GM23248 (cell line): ENCODE results near the gene MYCN. TPM values are rescaled to one million over a fixed set of nuclear protein-coding genes. Genes with fewer than 3 reads are reported as not detected.

Source experiments
- DNase-seq: peaks from one replicate; pipeline ENCODE4 v3.0.0-alpha.2; 2015
- H2AFZ ChIP-seq: fragments of 200-600 bp; sonication (generic); 2 replicates; pipeline ENCODE4 v1.6.1; 2016; ENCODE audit warnings: antibody characterized with exemption
- H3F3A ChIP-seq: fragments of 200-600 bp; sonication (generic); 2 replicates; pipeline ENCODE4 v1.6.1; 2016; ENCODE audit warnings: mild to moderate bottlenecking, antibody characterized with exemption, mixed run types; ENCODE audit not compliant: insufficient read depth
- H3K27ac ChIP-seq: fragments of 200-600 bp; sonication (generic); 2 replicates; pipeline ENCODE4 v1.5.1; 2016; ENCODE audit warnings: mild to moderate bottlenecking
- H3K27me3 ChIP-seq: fragments of 200-600 bp; sonication (generic); replicated peaks from 2 replicates; pipeline ENCODE4 v1.6.1; 2016; ENCODE audit warnings: mild to moderate bottlenecking; ENCODE audit not compliant: insufficient read depth
- H3K36me3 ChIP-seq: fragments of 200-600 bp; sonication (generic); 2 replicates; pipeline ENCODE4 v1.6.1; 2016; ENCODE audit warnings: low read depth, mild to moderate bottlenecking
- H3K4me1 ChIP-seq: fragments of 200-600 bp; sonication (generic); 2 replicates; pipeline ENCODE4 v1.6.1; 2016; ENCODE audit warnings: mild to moderate bottlenecking; ENCODE audit not compliant: insufficient read depth
- H3K4me2 ChIP-seq: fragments of 200-600 bp; sonication (generic); one replicate; pipeline ENCODE4 v1.6.1; 2016; ENCODE audit warnings: mild to moderate bottlenecking; ENCODE audit not compliant: unreplicated experiment
- H3K4me3 ChIP-seq: fragments of 200-600 bp; sonication (generic); 2 replicates; pipeline ENCODE4 v1.5.1; 2016; ENCODE audit warnings: mild to moderate bottlenecking
- H3K79me2 ChIP-seq: fragments of 200-600 bp; sonication (generic); 2 replicates; pipeline ENCODE4 v1.6.1; 2016; ENCODE audit warnings: mild to moderate bottlenecking; ENCODE audit not compliant: insufficient read depth
- H3K9ac ChIP-seq: fragments of 200-600 bp; sonication (generic); 2 replicates; pipeline ENCODE4 v1.6.1; 2016; ENCODE audit warnings: mild to moderate bottlenecking
- H3K9me2 ChIP-seq: fragments of 200-600 bp; sonication (generic); 2 replicates; pipeline ENCODE4 v1.6.1; 2016; ENCODE audit warnings: mixed run types, mild to moderate bottlenecking, moderate library complexity; ENCODE audit not compliant: insufficient read depth
- H3K9me3 ChIP-seq: fragments of 200-600 bp; sonication (generic); one replicate; pipeline ENCODE4 v1.6.1; 2017; ENCODE audit warnings: low read depth
- H4K20me1 ChIP-seq: fragments of 200-600 bp; sonication (generic); 2 replicates; pipeline ENCODE4 v1.6.0; 2016; ENCODE audit not compliant: insufficient read depth
- EZH2 ChIP-seq: fragments of 200-600 bp; sonication (generic); IDR thresholded peaks from 2 replicates; pipeline ENCODE4 v1.6.1; 2018; ENCODE audit warnings: antibody characterized with exemption, mild to moderate bottlenecking; ENCODE audit not compliant: insufficient read depth, poor library complexity, severe bottlenecking
- EZH2phosphoT487 ChIP-seq: fragments of 200-600 bp; sonication (generic); IDR thresholded peaks from 2 replicates; pipeline ENCODE4 v1.6.1; 2018; ENCODE audit warnings: antibody characterized with exemption, moderate library complexity, mild to moderate bottlenecking, low read depth; ENCODE audit not compliant: insufficient read depth
- WGBS, 2 experiments: methylation state at CpG; one replicate each; pipeline ENCODE4 v1.1.6; 2015 to 2017; ENCODE audit warnings: low lambda C conversion rate in 2 of 2, low coverage in 1 of 2; ENCODE audit errors: missing lambda C conversion rate in 2 of 2; 5-methylcytosine and 5-hydroxymethylcytosine counted together
- in situ Hi-C: fragments of 300-500 bp; cut with MboI; formaldehyde crosslinking; loops from 2 replicates; pipeline ENCODE4 v1.15.0; 2020
- polyA plus RNA-seq: library from polyadenylated mRNA; unstranded; fragments of >200 nt; fragmentation: Nextera tagmentation; extraction: Ambion mirVana; gene quantifications from 2 replicates; pipeline ENCODE4 v1.2.1, GENCODE V29; 2016
- total RNA-seq: library from RNA; depleted of rRNA; stranded (reverse); fragments of >200 nt; shearing (Covaris generic); gene quantifications from 2 replicates; pipeline ENCODE4 v1.2.3, GENCODE V29; 2014

Gene MYCN
- total and polyA plus RNA-seq, 2 experiments from 2014 or later: not detected

- Histone ChIP-seq H4K20me1 (no peaks in the 10 kb centered on the region), H3K27me3 (no peaks in the 10 kb centered on the region), H3K79me2 (no peaks in the 10 kb centered on the region), H3K4me3 (no peak overlapping the region), H2AFZ (no peak overlapping the region), H3K9me2 (no peaks in the 10 kb centered on the region), H3K36me3 (no peaks in the 10 kb centered on the region), H3K4me1 (no peaks in the 10 kb centered on the region), H3K4me2 (no peak overlapping the region), H3F3A (no peaks in the 10 kb centered on the region), H3K27ac (no peak overlapping the region), H3K9me3 (no peaks in the 10 kb centered on the region), H3K9ac (no peak overlapping the region)
- 29 to 36% methylated on average over 7 of the region's 7 CpGs for WGBS, 2 experiments
- DNase-seq: no peak
- in situ Hi-C loops: no loop called here
- TF ChIP-seq EZH2phosphoT487 (no peak), EZH2 (no peak)
Measured at GRCh38 chr2:15955232-15955988, 15.1 kb downstream of the MYCN start.

DNA sequence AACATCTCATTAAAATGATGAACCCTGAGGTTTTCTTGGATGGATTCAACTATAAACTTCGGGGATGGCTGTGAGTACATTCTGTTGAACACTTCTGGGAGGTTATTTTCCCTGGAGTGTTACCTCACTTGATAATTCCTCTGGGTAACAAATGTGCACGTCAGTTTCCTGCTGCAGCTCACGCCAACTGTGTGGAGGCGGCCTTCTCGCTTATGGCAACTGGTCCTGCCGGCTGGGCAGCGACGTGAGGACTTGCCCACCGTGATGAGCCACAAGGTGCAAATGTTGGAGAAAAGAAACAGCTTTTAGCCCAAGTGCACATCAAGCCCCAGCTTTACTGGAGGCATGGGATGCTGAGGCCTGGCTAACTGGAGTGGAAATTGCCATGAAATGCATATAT is 15.9 kb downstream of the MYCN start:
- Histone ChIP-seq H3K4me1 (no peaks in the 10 kb centered on the region), H3K4me3 (no peak overlapping the region), H3K36me3 (no peaks in the 10 kb centered on the region), H2AFZ (no peak overlapping the region), H3K9ac (no peak overlapping the region), H4K20me1 (no peaks in the 10 kb centered on the region), H3K27ac (no peak overlapping the region), H3K27me3 (no peaks in the 10 kb centered on the region), H3K4me2 (no peak overlapping the region), H3K9me2 (no peaks in the 10 kb centered on the region), H3F3A (no peaks in the 10 kb centered on the region), H3K79me2 (no peaks in the 10 kb centered on the region), H3K9me3 (no peaks in the 10 kb centered on the region)
- in situ Hi-C loops: no loop called here
- 46 to 50% methylated on average over 9 of the region's 9 CpGs for WGBS, 2 experiments
- no peak for DNase-seq
- TF ChIP-seq EZH2phosphoT487: no peak
- TF ChIP-seq EZH2: no peak

- H3K27me3 ChIP-seq: no peaks in the 10 kb centered on the region
- in situ Hi-C loops: no loop called here
- DNase-seq: no peak
- H3F3A ChIP-seq: no peaks in the 10 kb centered on the region
- TF ChIP-seq EZH2 (no peak), EZH2phosphoT487 (no peak)
- WGBS, 2 experiments: 53 to 60% methylated on average over 16 of the region's 16 CpGs
- no peaks in the 10 kb centered on the region for H3K9me2 ChIP-seq
- H3K4me1 ChIP-seq: no peaks in the 10 kb centered on the region
- H3K79me2 ChIP-seq: no peaks in the 10 kb centered on the region
- no peak overlapping the region for H3K4me3 ChIP-seq
- no peaks in the 10 kb centered on the region for H4K20me1 ChIP-seq
- H3K36me3 ChIP-seq: no peaks in the 10 kb centered on the region
- H3K9me3 ChIP-seq: no peaks in the 10 kb centered on the region
- no peak overlapping the region for H3K4me2 ChIP-seq
- H3K9ac ChIP-seq: no peak overlapping the region
- H2AFZ ChIP-seq: no peak overlapping the region
- no peak overlapping the region for H3K27ac ChIP-seq
Measured at GRCh38 chr2:15956751-15957736, 16.7 kb downstream of the MYCN start.

DNA sequence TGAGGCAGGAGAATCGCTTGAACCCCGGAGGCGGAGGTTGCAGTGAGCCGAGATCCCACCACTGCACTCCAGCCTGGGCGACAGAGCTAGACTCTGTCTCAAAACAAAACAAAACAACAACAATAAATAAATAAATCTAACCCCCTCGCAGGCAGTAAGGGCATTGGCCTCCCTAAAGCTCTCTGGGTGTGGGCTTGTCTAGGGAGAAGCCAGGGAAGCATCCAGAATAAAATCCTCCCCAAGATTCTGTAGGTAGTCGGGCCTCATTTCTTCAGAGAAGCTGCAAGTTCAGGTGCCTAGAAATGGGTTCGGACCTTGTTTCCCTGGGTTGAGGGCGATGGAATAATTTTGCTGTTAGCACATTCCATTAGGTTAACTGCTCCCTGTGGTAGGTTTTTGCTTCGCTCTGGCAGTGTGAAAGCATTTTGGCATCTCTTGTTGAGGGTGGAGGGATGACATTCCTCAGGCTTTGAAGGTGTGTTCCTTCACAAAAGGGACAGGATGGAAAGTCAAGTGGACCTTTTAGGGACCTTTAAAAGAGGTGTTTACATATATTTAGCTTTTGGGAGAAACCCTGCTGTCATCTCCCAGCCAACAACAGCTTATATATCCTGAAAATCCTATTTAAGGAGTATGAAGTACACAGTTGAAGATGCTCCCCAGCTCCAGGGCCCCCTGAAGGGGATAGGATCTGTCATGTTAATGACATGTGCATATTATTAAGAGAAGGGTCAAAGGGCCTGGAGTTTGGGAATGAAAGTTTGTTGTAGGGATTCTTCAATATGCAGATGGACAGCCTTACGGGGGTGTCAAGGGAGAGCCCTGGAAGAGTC is 17.7 kb downstream of the MYCN start:
- Histone ChIP-seq H3K4me3 (no peak overlapping the region), H3K4me1 (no peaks in the 10 kb centered on the region), H3K79me2 (no peaks in the 10 kb centered on the region), H3K4me2 (no peak overlapping the region), H3K27ac (no peak overlapping the region), H3F3A (no peaks in the 10 kb centered on the region), H2AFZ (no peak overlapping the region), H3K9ac (no peak overlapping the region), H3K27me3 (no peaks in the 10 kb centered on the region), H4K20me1 (no peaks in the 10 kb centered on the region), H3K36me3 (no peaks in the 10 kb centered on the region), H3K9me3 (no peaks in the 10 kb centered on the region), H3K9me2 (no peaks in the 10 kb centered on the region)
- 37 to 39% methylated on average over 11 of the region's 11 CpGs for WGBS, 2 experiments
- no peak for DNase-seq
- in situ Hi-C loops: no loop called here
- TF ChIP-seq EZH2phosphoT487: no peak
- TF ChIP-seq EZH2: no peak
